ENCODE measurements around the gene RPLP1. TPM values are rescaled to one million over a fixed set of nuclear protein-coding genes. Genes with fewer than 3 reads are reported as not detected.

The RPLP1 gene
- total and polyA plus RNA-seq, 9 of the 15 experiments (the other 6 are each of a cell fraction or from before 2014, with no cell fraction given), result 76.3 to 3,053 (median 847) TPM

- Histone ChIP-seq H3K9me3 (replicated peaks; ENCODE audit: control insufficient read depth, insufficient read depth, low read depth, low read length) (no peaks in the 10 kb centered on the region), H3K79me2 (ENCODE audit: control insufficient read depth, insufficient read depth, low read length) (no peaks in the 10 kb centered on the region), H4K20me1 (replicated peaks; ENCODE audit: control insufficient read depth, insufficient read depth, low read length) (no peaks in the 10 kb centered on the region), H3K9ac (ENCODE audit: insufficient read depth in 1 of 2, low read depth in 2 of 2, low read length in 2 of 2) (no peak overlapping the region), H3K36me3 (ENCODE audit: control insufficient read depth, insufficient read depth, low read length) (no peaks in the 10 kb centered on the region), H3K4me2 (ENCODE audit: insufficient read depth, low read length) (no peak overlapping the region), H3K4me3 (no peak overlapping the region), H2AFZ (ENCODE audit: low read depth, low read length) (no peak overlapping the region), H3K27ac (ENCODE audit: extremely low read depth, low read depth, low read length) (no peak overlapping the region), H3K9me1 (ENCODE audit: control insufficient read depth, insufficient read depth, low read length) (no peaks in the 10 kb centered on the region), H3K27me3 (ENCODE audit: control insufficient read depth in 2 of 2, insufficient read depth in 2 of 2, low read length in 2 of 2) (no peaks in the 10 kb centered on the region), H3K4me1 (replicated peaks in 1 of 2; ENCODE audit: control insufficient read depth in 2 of 2, insufficient read depth in 2 of 2, low read length in 2 of 2) (no peaks in the 10 kb centered on the region; a peak in 1 of 5 replicates)
- TF ChIP-seq HNRNPLL (IDR thresholded peaks at IDR 0.05; ENCODE audit: low read depth, low read length, poor library complexity, severe bottlenecking) (no peak), E2F5 (CRISPR knock-in tag; IDR thresholded peaks at IDR 0.05) (no peak), TFE3 (CRISPR knock-in tag; IDR thresholded peaks at IDR 0.05) (no peak), NUFIP1 (IDR thresholded peaks at IDR 0.05; ENCODE audit: partially characterized antibody) (no peak), EHMT2 (IDR thresholded peaks at IDR 0.05) (no peak), EGR1 (conservative IDR thresholded peaks at IDR 0.05) (no peak), ARHGAP35 (IDR thresholded peaks at IDR 0.05; ENCODE audit: partially characterized antibody) (no peak)
- DNase-seq (ENCODE audit: extremely low read depth in 1 of 4, low spot score in 3 of 4) (no peak), FAIRE-seq (no peak), ATAC-seq (no peak)
- 8% methylated on average over 3 of the region's 3 CpGs for WGBS (ENCODE audit: insufficient coverage, low coverage, missing lambda C conversion rate)
- ChIA-PET CTCF (ENCODE audit: low intra/inter-chr PET ratio) (no interaction called here), POLR2A (interaction anchor here (0.9 kb wide), 1 partner anchor 10 kb away, joined by 3 read pairs; no protein-coding TSS in a partner anchor)
- in situ Hi-C loops (cut with MboI), result no loop called here
- intact Hi-C loops (cut with micrococcal nuclease), result no loop called here
- BruUV-seq (replicated peaks), result no TSS peak
Observed at GRCh38 chr15:69408841-69409240, 43.8 kb upstream of the RPLP1 start.

Data from K562 (cell line).